Measurements from ENCODE around the gene IL2RG. TPM values are rescaled to one million over a fixed set of nuclear protein-coding genes. Genes with fewer than 3 reads are reported as not detected.

The IL2RG gene
- total RNA-seq (2014; rRNA removed) (not detected in 2 replicates), Bru-seq, nascent RNA (not detected), BruChase-seq, experiment 1, labeled RNA remaining after a 6-hour chase (percentile 24 among the genes with signal in this experiment), BruChase-seq, experiment 2, labeled RNA remaining after a 2-hour chase (not detected)
- long read RNA-seq, partial matches to known transcripts, result 1 of 1 reads
- long read RNA-seq, other reads (novel, unspliced or antisense), result 0 of 1 reads

- Histone ChIP-seq H3K4me1 (ENCODE audit: insufficient read depth, low read length) (no peaks in the 10 kb centered on the region), H3K4me3 (ENCODE audit: low read length) (no peak within 1 kb of the TSS), H4K20me1 (ENCODE audit: low read length) (no peaks in the 10 kb centered on the region), H3K27me3 (ENCODE audit: low read length) (no peaks in the 10 kb centered on the region), H3K9me2 (replicated peaks; ENCODE audit: low read length) (no peaks in the 10 kb centered on the region), H3K9me3 (ENCODE audit: low read length) (no peaks in the 10 kb centered on the region), H3K27ac (ENCODE audit: low read length) (no peak within 1 kb of the TSS), H3K36me3 (ENCODE audit: low read depth, low read length) (no peaks in the 10 kb centered on the region), H3K4me2 (ENCODE audit: low read length) (no peak within 1 kb of the TSS), H3K79me2 (ENCODE audit: low read length) (no peaks in the 10 kb centered on the region), H3K9ac (ENCODE audit: low read length) (no peak within 1 kb of the TSS), H3F3A (ENCODE audit: low read length, unreplicated experiment) (no peaks in the 10 kb centered on the region), H2AFZ (ENCODE audit: low read length) (no peak within 1 kb of the TSS)
- intact Hi-C loops (cut with micrococcal nuclease), result no loop called here
- ChIA-PET POLR2A (ENCODE audit: unreplicated experiment) (no interaction called here), CTCF (no interaction called here)
- BruUV-seq (replicated peaks), result no TSS peak
- ATAC-seq (peak; percentile 45; the same call in 1 of the 2 replicates), DNase-seq (peak; percentile 7)
- TF ChIP-seq CTCF (conservative IDR thresholded peaks at IDR 0.05; ENCODE audit: low read depth, low read length), result no peak
- TF ChIP-seq EZH2phosphoT487 (IDR thresholded peaks at IDR 0.05; ENCODE audit: borderline replicate concordance, low read length), result no peak
- no peak for TF ChIP-seq EZH2 (IDR thresholded peaks at IDR 0.05; ENCODE audit: low read length, unreplicated experiment)
These were observed at the start of gene IL2RG for GRCh38 chrX:71111141-71111843. Gene IL2RG (minus strand): TSS chrX:71111577. CDS start chrX:71111539, 38 bp downstream.

GRCh38 chrX:71160475-71160874 is 49.1 kb upstream of the IL2RG start:
- Histone ChIP-seq H3K4me3 (ENCODE audit: low read length) (no peak overlapping the region), H3K9me2 (replicated peaks; ENCODE audit: low read length) (no peaks in the 10 kb centered on the region), H3K79me2 (ENCODE audit: low read length) (no peaks in the 10 kb centered on the region), H3F3A (ENCODE audit: low read length, unreplicated experiment) (no peaks in the 10 kb centered on the region), H3K4me1 (ENCODE audit: insufficient read depth, low read length) (no peaks in the 10 kb centered on the region), H3K9me3 (ENCODE audit: low read length) (no peaks in the 10 kb centered on the region), H3K9ac (ENCODE audit: low read length) (no peak overlapping the region), H3K27ac (ENCODE audit: low read length) (no peak overlapping the region; the same call in 1 of the 2 replicates), H3K4me2 (ENCODE audit: low read length) (no peak overlapping the region), H3K36me3 (ENCODE audit: low read depth, low read length) (no peaks in the 10 kb centered on the region), H2AFZ (ENCODE audit: low read length) (no peak overlapping the region), H3K27me3 (ENCODE audit: low read length) (no peaks in the 10 kb centered on the region), H4K20me1 (ENCODE audit: low read length) (no peaks in the 10 kb centered on the region)
- intact Hi-C loops (cut with micrococcal nuclease), result no loop called here
- CTCF ChIA-PET, result no interaction called here
- POLR2A ChIA-PET (ENCODE audit: unreplicated experiment), result no interaction called here
- ATAC-seq (peak; percentile 75), DNase-seq (peak; percentile 94)
- TF ChIP-seq EZH2phosphoT487 (IDR thresholded peaks at IDR 0.05; ENCODE audit: borderline replicate concordance, low read length) (no peak), CTCF (conservative IDR thresholded peaks at IDR 0.05; ENCODE audit: low read depth, low read length) (no peak), EZH2 (IDR thresholded peaks at IDR 0.05; ENCODE audit: low read length, unreplicated experiment) (no peak)
- BruUV-seq (replicated peaks), result no TSS peak

GRCh38 chrX:71159335-71159734 is 48.0 kb upstream of the IL2RG start:
- ATAC-seq (no peak), DNase-seq (no peak)
- H3K27ac ChIP-seq (ENCODE audit: low read length), result no peak overlapping the region
- H3F3A ChIP-seq (ENCODE audit: low read length, unreplicated experiment), result no peaks in the 10 kb centered on the region
- TF ChIP-seq EZH2 (IDR thresholded peaks at IDR 0.05; ENCODE audit: low read length, unreplicated experiment), result no peak
- TF ChIP-seq CTCF (conservative IDR thresholded peaks at IDR 0.05; ENCODE audit: low read depth, low read length), result no peak
- TF ChIP-seq EZH2phosphoT487 (IDR thresholded peaks at IDR 0.05; ENCODE audit: borderline replicate concordance, low read length), result no peak
- H3K79me2 ChIP-seq (ENCODE audit: low read length), result no peaks in the 10 kb centered on the region
- H4K20me1 ChIP-seq (ENCODE audit: low read length), result no peaks in the 10 kb centered on the region
- H3K9me3 ChIP-seq (ENCODE audit: low read length), result no peaks in the 10 kb centered on the region
- no TSS peak for BruUV-seq (replicated peaks)
- no peaks in the 10 kb centered on the region for H3K9me2 ChIP-seq (replicated peaks; ENCODE audit: low read length)
- H3K4me2 ChIP-seq (ENCODE audit: low read length), result no peak overlapping the region
- POLR2A ChIA-PET (ENCODE audit: unreplicated experiment), result no interaction called here
- no peak overlapping the region for H3K4me3 ChIP-seq (ENCODE audit: low read length)
- no peaks in the 10 kb centered on the region for H3K4me1 ChIP-seq (ENCODE audit: insufficient read depth, low read length)
- no peak overlapping the region for H2AFZ ChIP-seq (ENCODE audit: low read length)
- H3K27me3 ChIP-seq (ENCODE audit: low read length), result no peaks in the 10 kb centered on the region
- CTCF ChIA-PET, result no interaction called here
- H3K9ac ChIP-seq (ENCODE audit: low read length), result no peak overlapping the region
- no peaks in the 10 kb centered on the region for H3K36me3 ChIP-seq (ENCODE audit: low read depth, low read length)
- intact Hi-C loops (cut with micrococcal nuclease), result no loop called here
